ENCODE data around the gene TBCD.

The TBCD gene

GRCh38 chr17:82790391-82790790 is 38.5 kb downstream of the TBCD start:
- TF ChIP-seq CTCF (IDR thresholded peaks at IDR 0.05; ENCODE audit: low read depth, low read length): no peak
- Histone ChIP-seq H3K4me3 (ENCODE audit: low read depth, low read length) (no peak overlapping the region), H3K9me3 (no peaks in the 10 kb centered on the region), H3K4me1 (no peaks in the 10 kb centered on the region), H3K36me3 (no peaks in the 10 kb centered on the region; the same call in none of the 2 replicates), H3K27me3 (no peaks in the 10 kb centered on the region)
- DNase-seq: no peak

- Histone ChIP-seq H3K27me3 (no peaks in the 10 kb centered on the region), H3K36me3 (no peaks in the 10 kb centered on the region; the same call in none of the 2 replicates), H3K4me1 (no peaks in the 10 kb centered on the region), H3K4me3 (ENCODE audit: low read depth, low read length) (no peak overlapping the region), H3K9me3 (no peaks in the 10 kb centered on the region)
- no peak for TF ChIP-seq CTCF (IDR thresholded peaks at IDR 0.05; ENCODE audit: low read depth, low read length)
- no peak for DNase-seq
Measured at GRCh38 chr17:82791532-82791931, 39.7 kb downstream of the TBCD start.

- no peak for DNase-seq
Measured at GRCh38 chr17:82793974-82794630, 42.2 kb downstream of the TBCD start.

GRCh38 chr17:82794781-82795482 is 43.1 kb downstream of the TBCD start:
- Histone ChIP-seq H3K36me3 (no peaks in the 10 kb centered on the region; the same call in none of the 2 replicates), H3K27me3 (no peaks in the 10 kb centered on the region), H3K9me3 (no peaks in the 10 kb centered on the region), H3K4me1 (no peaks in the 10 kb centered on the region), H3K4me3 (ENCODE audit: low read depth, low read length) (no peak overlapping the region)
- no peak for DNase-seq
- no peak for TF ChIP-seq CTCF (IDR thresholded peaks at IDR 0.05; ENCODE audit: low read depth, low read length)

More at GRCh38 chr17:82793974-82794630, 42.2 kb downstream of the TBCD start:
- H3K36me3 ChIP-seq: no peaks in the 10 kb centered on the region; the same call in none of the 2 replicates
- H3K9me3 ChIP-seq: no peaks in the 10 kb centered on the region
- H3K4me3 ChIP-seq (ENCODE audit: low read depth, low read length): no peak overlapping the region
- no peaks in the 10 kb centered on the region for H3K27me3 ChIP-seq
- no peaks in the 10 kb centered on the region for H3K4me1 ChIP-seq
- TF ChIP-seq CTCF (IDR thresholded peaks at IDR 0.05; ENCODE audit: low read depth, low read length): no peak

GRCh38 chr17:82795615-82796014 is 43.8 kb downstream of the TBCD start:
- Histone ChIP-seq H3K9me3 (no peaks in the 10 kb centered on the region), H3K36me3 (peaks cover 6% of the 10 kb centered on the region), H3K4me3 (ENCODE audit: low read depth, low read length) (no peak overlapping the region), H3K4me1 (no peaks in the 10 kb centered on the region), H3K27me3 (no peaks in the 10 kb centered on the region)
- no peak for DNase-seq
- no peak for TF ChIP-seq CTCF (IDR thresholded peaks at IDR 0.05; ENCODE audit: low read depth, low read length)

GRCh38 chr17:82797061-82797460 is 45.2 kb downstream of the TBCD start:
- DNase-seq: no peak
- peaks cover 7% of the 10 kb centered on the region for H3K36me3 ChIP-seq

More at GRCh38 chr17:82797061-82797460, 45.2 kb downstream of the TBCD start:
- H3K4me3 ChIP-seq (ENCODE audit: low read depth, low read length): no peak overlapping the region
- H3K27me3 ChIP-seq: no peaks in the 10 kb centered on the region
- H3K4me1 ChIP-seq: no peaks in the 10 kb centered on the region
- TF ChIP-seq CTCF (IDR thresholded peaks at IDR 0.05; ENCODE audit: low read depth, low read length): no peak
- H3K9me3 ChIP-seq: no peaks in the 10 kb centered on the region
